HG03558 (cell line): ENCODE results near the gene SDK2.

Source experiments
- ATAC-seq: cut with Tn5 transposase; IDR thresholded peaks from one replicate; pipeline ENCODE4 v1.9.1; 2021; ENCODE audit warnings: moderate number of reproducible peaks; ENCODE audit not compliant: unreplicated experiment; ENCODE audit errors: extremely low read depth

The SDK2 gene

DNA sequence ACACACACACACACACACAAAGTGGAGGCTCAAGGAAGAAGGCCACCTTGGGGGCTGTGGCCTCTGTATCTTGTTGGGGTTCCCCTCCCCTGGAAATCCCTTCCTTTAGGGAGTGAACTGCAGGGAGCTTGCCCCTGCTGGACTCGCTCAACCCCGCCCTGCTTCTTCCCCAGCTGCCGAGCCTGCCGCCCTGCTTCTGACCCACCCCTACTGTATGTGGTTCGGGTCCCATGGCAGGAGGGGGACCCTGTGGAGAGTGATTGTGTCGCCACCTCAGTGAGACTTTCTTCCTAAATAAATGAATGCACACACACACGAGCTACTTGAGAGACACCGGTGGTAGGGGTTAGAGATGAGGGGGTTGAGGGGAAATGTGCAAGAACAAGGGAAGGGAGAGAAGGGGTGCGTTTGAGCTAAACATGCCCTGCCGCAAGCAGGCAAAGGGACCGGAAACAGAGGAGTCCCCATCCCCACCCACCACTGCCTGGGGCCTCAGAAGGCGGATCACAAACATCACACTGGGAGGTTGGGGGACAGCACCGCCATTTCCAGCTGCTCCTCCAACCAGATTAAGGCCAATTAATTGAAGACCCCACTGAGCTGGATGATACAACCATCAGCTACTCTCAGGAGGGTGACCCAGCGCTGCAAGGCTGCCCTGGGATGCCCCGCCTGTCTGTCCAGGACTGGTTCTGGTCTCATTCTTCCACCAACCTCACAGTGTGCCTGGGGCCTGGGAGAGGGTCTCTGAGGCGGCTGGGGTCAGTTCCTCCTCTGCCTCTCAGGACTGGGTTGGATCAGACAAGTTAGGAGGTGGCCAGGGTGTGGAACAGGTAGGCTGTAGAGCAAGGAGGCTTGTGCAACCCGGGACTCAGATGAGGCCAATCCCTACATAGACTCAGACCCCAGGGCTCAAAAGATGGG, 98.9 kb downstream of the SDK2 start:
- ATAC-seq = no peak

DNA sequence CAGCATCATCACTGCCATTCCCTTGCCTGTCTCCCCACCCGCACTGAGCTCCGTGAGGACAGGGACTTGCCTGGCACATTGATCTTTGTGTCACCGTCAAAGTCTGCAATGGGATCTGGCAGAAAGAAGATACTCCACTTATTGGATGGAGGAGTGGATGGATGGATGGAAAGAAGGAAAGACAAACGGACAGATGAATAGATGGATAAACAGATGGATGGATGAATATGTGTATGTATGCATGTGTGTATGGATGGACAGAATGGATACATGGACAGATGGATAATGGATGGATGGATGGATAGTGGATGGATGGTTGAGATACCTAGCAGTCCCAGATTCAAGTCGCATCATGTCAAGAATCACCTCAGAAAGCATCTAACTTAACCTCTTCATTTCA, 99.9 kb downstream of the SDK2 start:
- ATAC-seq = no peak

DNA sequence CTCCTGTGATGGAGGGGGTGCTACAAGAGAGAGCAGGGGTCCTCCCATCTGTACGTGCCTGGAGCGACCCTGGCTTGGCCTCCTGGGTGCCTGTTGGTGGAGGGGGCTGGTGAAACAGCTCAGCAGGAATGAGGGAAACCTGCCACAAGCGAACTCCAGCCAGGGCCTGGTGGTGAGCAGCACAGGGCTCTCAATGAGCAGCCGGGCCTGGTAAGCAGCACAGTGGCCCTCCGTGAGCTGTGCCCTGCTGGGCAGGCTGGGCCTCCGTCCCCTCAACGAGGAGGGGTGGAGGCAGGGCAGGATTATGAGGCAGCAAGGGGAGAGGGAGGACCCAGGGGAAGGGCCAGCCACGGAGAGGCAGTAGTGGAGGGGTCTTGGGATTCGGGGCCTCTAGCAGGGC, 101.9 kb downstream of the SDK2 start:
- no peak for ATAC-seq

DNA sequence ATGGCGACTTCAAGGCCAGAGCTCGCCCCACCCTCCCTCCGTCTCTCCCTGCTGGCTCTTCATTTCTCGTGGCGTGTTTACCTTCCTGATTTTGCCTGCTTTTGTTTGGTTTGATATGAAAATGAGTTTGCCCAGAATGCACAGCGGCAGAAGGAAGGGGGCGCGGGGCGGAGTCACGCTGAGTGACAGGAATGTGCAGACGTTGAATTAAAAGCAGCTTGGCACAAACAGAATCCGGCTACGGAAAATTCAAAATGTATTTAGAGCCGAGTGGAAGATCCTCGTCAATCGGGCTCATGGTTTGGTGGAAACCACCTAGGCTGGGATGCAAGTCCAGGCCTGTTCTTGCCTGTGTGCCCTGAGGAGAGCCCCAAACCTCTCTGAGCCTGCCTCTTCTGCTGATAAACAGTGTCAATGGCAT, 102.7 kb downstream of the SDK2 start:
- ATAC-seq = no peak

- ATAC-seq = no peak
These were observed 103.1 kb downstream of the SDK2 start for GRCh38 chr17:73541111-73541510.

DNA sequence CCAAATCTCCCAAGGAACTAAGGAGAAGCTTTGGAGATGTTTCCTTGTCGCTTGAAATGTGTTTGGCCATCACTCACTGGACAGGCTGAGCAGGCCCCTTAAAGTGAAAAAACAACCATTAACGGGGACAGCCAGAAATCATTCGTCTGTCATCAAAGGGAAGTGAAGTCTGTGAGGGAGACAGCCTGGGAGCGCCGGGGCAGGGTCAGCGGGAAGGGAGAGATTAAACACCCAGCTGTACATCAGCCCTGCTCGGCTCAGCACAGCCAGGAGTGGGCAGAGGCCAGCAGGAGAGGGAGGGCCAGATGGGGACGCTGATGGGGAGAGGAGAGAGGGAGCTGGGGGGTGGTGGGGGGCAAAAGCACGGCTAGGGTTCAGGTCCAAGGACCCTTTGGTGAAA, 105.1 kb downstream of the SDK2 start:
- no peak for ATAC-seq

DNA sequence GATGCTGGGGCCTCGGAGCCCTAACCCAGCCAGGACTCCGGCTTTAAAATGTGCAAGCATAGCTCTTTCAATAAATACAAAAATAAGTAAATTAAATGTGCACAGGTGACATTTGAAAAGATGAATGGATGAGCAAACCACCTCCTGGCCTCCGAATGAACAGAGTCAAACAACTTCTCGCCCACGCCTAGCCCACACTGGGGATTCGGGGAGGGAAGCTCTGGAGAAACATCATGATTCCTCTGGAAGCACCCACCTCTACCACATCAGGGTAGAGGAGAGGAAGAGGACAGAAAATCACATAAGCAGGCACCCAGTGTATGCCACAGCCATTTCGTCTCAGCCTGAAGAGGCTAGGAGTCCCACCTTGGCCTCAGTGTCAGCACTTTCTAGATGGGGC, 105.8 kb downstream of the SDK2 start:
- ATAC-seq = no peak

DNA sequence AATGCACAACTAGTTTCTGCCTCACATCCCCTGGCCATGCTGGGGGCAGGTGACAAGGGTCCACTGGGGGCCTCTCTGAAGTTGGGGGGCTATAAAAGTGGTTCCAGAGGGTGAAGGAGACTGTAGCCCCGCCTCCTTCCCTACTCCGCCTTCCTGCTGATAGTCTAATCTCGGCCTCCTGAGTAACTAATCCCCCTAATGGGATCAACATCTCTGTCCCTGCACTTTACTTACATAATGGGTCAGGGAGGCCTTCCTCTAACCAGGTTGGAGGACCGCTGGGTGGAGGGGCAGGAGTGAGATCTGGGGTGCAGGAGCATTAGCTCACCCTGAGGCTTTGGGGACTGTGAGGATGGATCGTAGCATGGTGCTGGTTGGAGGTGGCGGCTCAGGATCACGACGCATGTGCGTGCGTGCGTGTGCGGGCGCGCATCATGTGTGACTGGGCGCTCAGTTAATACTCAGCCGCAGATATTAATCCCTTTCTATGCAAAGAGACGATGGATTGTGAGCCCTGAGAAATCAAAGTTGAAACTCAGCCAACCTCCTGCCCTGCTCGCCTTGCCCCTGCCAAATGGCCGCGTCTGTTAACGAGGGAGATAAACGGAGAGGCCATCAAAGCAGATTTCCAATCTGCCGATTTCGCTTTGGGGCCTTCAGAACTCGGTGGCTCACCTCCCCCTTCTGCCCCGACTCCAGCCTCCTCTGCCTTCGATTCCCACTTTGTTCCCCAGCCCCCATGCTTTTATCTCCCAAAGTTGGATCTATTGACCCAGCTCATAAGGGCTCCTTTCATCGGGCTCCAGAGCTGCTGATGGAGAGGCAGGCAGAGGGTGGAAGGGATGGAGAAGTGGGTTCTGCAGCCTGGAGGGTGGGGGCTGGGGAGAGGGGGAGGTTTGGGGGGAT, 107.3 kb downstream of the SDK2 start:
- ATAC-seq = no peak

DNA sequence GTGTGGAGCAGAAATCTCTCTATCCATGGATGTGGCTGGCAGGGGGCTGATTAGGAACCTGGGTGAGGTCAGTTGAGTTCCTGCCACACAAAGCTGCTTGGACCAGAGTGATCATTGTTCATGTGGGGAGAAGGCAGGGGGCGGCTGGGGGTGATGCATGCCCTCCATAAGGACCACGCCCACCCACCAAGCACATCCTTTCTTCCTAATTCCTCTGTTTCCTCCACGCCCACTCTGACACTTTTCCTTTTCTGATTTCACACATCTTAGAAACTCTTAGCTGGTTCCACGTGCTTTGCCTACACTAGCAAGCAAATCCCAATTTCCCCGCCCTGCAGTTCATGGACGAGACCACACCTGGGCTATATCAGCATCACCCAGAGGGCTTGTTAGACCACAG, 108.5 kb downstream of the SDK2 start:
- no peak for ATAC-seq

DNA sequence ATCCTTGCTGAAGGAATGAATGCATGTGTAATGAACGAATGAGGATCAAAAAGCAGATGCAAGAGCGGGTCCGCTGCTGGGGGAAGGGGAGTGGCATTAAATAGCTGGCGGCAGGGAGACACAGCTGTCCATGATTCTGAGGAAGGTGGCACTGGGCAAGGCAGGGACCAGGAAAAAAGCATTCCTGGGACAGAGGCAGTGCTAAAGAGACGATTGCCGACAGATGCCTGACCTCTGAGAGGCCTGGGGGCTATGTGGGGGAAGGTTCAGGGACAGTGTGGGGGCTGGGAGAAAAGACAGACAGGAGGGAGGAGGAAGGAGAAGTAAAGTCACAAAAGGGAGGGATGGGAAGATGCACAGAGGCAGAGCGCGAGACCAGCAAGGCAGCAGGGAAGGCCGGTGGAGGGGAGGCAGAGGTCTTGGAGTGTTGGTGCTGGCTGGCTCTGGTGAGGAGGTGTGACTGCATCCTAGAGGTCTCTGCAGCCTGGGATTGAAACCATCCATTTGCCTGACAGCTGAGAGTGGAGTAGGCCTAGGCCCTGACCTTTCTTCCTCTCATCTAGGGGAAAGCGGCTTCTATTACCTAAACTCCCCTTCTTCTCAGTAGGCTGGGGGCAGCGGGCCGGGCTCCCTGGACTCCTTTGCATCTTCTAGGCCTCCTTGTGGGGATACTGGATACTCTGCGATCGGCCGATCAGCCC, 109.9 kb downstream of the SDK2 start:
- no peak for ATAC-seq

GRCh38 chr17:73533781-73534180, 110.5 kb downstream of the SDK2 start:
- no peak for ATAC-seq

DNA sequence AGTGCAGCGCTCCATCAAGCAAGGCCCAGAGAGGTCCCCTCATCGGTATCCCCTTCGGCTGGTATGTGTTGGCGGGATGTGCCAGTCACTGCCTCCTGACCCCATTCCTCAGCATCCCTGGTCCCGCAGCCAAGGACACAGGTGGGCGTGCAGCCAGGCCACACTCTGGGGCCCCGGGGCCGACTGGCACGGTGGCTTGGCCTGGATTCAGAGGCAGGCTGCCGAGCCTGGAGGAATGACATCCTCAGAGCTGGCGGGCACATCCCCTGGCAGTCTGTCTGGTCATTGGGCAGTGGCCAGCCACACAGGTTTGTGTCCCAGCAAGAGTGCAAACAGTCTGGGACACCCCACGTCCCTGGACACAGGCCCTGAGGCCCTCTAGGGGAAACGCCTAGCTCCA, 111.1 kb downstream of the SDK2 start:
- no peak for ATAC-seq

DNA sequence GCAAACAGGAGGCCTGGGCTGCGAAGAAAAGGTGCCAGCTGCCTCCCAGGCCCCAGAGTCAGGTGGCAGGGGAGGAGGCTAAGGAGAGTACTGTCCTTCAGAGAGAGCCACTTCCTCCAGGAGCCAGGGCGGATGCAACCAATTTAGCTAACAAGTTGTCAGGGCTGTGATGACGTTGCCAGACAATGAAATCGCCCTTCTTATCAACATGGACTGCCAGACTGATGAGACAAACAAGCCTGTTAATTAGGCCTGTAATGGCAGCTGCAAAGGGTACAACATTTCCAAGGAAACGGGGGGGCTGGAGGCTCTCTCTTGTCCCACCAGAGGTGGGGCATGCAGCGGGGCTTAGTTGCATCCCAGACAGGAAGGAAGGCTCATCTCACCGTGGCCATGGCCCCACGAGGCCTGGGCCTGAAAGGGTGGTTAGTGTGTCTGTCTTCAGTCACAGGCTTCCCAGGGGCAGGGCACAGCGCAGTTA, 111.8 kb downstream of the SDK2 start:
- ATAC-seq = no peak

GRCh38 chr17:73531158-73531557, 113.1 kb downstream of the SDK2 start:
- no peak for ATAC-seq

DNA sequence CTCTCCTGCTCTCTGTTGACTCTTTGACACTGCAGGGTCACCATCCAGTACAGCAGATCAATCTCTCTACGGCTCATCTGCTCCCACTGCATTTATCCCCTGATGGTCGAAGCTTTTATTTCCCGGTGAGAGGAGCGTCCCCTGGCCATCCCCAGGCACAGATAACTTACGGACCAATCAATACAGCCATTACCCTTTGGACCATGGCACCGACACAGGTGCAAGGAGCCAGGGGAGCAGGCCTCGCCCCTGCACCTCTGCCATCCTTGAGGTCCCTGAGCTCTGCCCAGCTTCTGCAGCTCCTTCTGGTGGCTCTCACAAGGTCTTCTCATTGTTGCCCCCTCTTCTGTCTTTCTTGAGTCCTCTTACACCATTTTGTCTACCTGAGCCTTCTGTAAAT, 115.6 kb downstream of the SDK2 start:
- no peak for ATAC-seq

GRCh38 chr17:73526952-73527351, 117.3 kb downstream of the SDK2 start:
- no peak for ATAC-seq

DNA sequence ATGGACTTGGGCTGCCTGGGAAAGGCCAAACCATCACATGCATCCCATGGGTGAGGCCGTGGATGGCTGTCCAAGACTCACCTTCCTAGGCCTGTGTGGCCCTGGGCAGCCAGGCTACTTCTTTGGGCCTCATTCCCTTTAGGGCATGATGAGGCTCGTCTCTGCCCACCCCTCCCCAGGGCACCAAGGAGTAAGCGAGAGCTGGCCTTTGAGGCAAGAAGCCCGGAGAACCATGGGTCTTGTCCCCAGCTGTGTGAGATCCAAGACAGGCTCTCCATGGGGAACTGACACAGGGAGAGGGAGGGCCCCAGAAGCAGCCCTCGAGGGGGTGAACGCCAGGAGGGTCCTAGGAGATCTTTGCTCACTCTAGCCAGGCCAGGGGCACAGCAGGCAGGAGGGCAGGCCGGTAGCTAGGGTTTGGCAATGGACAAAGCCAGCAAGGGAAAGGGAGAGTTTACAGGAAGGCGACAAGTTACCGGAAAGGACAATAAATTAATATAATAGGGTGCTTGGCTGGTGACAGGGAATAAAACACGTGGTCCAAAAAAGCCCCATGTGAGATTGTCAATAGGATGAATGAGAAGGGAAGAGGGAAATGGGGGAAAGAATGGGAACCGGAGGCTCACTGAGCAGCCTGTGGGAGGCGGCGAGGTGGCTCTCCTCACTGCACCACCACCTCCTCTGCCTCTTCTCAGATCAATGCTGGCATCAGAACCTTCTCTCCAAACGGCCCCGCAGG, 119.1 kb downstream of the SDK2 start:
- ATAC-seq = no peak

DNA sequence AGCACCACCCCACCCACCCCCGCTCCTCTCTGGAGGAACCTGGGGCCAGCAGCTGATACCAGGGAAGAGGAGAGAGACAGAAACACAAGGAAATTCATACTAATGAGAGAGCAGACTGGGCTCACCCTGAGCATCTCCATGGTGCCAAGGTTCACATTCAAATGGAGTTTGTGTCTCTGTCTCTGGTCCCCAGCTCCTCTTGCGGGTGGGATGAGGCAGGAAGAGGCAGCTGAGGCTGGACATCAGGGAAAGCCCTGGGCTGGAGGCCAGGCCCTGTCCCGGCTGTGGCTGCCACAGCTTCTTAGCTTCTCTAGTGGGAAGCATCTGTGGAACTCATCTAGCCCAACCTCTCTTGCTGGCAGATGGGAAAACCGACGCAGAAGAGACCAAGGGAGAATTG, 121.5 kb downstream of the SDK2 start:
- ATAC-seq = no peak

GRCh38 chr17:73522107-73522506, 122.1 kb downstream of the SDK2 start:
- ATAC-seq = no peak

DNA sequence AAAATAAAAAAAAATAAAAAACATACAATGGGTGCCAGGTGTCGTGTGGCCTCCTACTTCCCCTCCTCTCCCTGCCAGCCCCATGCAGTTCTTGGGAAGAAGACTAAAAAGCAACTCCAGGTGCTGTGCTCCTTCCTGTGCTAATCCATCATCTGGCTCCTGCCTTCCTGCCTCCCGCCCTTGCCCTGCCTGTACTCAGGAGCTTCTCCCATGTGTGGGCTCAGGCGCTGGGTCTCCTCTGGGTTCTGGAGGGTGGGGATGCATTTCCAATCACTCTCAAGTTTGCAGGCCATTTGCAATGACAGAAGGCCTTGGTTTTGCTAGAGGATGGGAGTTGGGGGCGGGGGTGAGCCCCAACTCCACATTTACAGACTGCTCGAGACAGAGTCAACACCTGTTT, 122.9 kb downstream of the SDK2 start:
- ATAC-seq = no peak
